Mucosa of stomach (tissue), 1 donor: ENCODE data around the gene NAA38.

Experiments used
- H3K27me3 ChIP-seq: one replicate; pipeline ENCODE4 v1.7.0; 2013; ENCODE audit warnings: mild to moderate bottlenecking, low read length; ENCODE audit not compliant: control insufficient read depth, insufficient read depth
- H3K36me3 ChIP-seq: one replicate; pipeline ENCODE4 v1.7.0; 2013; ENCODE audit warnings: low read length; ENCODE audit not compliant: control insufficient read depth, insufficient read depth
- H3K4me1 ChIP-seq: one replicate; pipeline ENCODE4 v1.7.0; 2013; ENCODE audit warnings: mild to moderate bottlenecking, low read length; ENCODE audit not compliant: control insufficient read depth, insufficient read depth
- H3K4me3 ChIP-seq: one replicate; pipeline ENCODE4 v1.7.0; 2013; ENCODE audit warnings: low read length
- H3K9ac ChIP-seq: one replicate; pipeline ENCODE4 v1.7.0; 2013; ENCODE audit warnings: mild to moderate bottlenecking, low read length, moderate library complexity
- H3K9me3 ChIP-seq: one replicate; pipeline ENCODE4 v1.7.0; 2013; ENCODE audit warnings: mild to moderate bottlenecking, low read length, moderate library complexity; ENCODE audit not compliant: control insufficient read depth
- donor health status: Pancreatic carcinoma.

NAA38 gene

GRCh38 chr17:7848131-7848579, 9.2 kb downstream of the NAA38 start:
- H3K4me1 ChIP-seq = peaks cover 24% of the 10 kb centered on the region
- H3K27me3 ChIP-seq = no peaks in the 10 kb centered on the region
- no peaks in the 10 kb centered on the region for H3K9me3 ChIP-seq
- H3K9ac ChIP-seq = no peak overlapping the region
- H3K4me3 ChIP-seq = no peak overlapping the region
- H3K36me3 ChIP-seq = peaks cover 24% of the 10 kb centered on the region

- Histone ChIP-seq H3K9me3 (no peaks in the 10 kb centered on the region), H3K36me3 (peaks cover 19% of the 10 kb centered on the region), H3K4me3 (no peak overlapping the region), H3K9ac (no peak overlapping the region), H3K27me3 (no peaks in the 10 kb centered on the region), H3K4me1 (peaks cover 21% of the 10 kb centered on the region)
Measured at GRCh38 chr17:7846765-7847661, 10.3 kb downstream of the NAA38 start.

- Histone ChIP-seq H3K36me3 (peaks cover 17% of the 10 kb centered on the region), H3K9ac (no peak overlapping the region), H3K4me3 (no peak overlapping the region), H3K9me3 (no peaks in the 10 kb centered on the region), H3K4me1 (peaks cover 17% of the 10 kb centered on the region), H3K27me3 (no peaks in the 10 kb centered on the region)
Measured at GRCh38 chr17:7846063-7846735, 11.2 kb downstream of the NAA38 start.

GRCh38 chr17:7845359-7846062, 11.8 kb downstream of the NAA38 start:
- Histone ChIP-seq H3K9me3 (no peaks in the 10 kb centered on the region), H3K4me3 (peak overlapping the region; percentile 48), H3K4me1 (peaks cover 17% of the 10 kb centered on the region), H3K27me3 (no peaks in the 10 kb centered on the region), H3K36me3 (peaks cover 11% of the 10 kb centered on the region), H3K9ac (peak overlapping the region; percentile 96)

GRCh38 chr17:7844292-7845154, 12.8 kb downstream of the NAA38 start:
- peak overlapping the region; percentile 48 for H3K4me3 ChIP-seq
- peaks cover 3% of the 10 kb centered on the region for H3K36me3 ChIP-seq
- H3K9me3 ChIP-seq = no peaks in the 10 kb centered on the region
- peak overlapping the region; percentile 96 for H3K9ac ChIP-seq
- H3K27me3 ChIP-seq = no peaks in the 10 kb centered on the region
- peaks cover 22% of the 10 kb centered on the region for H3K4me1 ChIP-seq

GRCh38 chr17:7843536-7844291, 13.6 kb downstream of the NAA38 start:
- no peaks in the 10 kb centered on the region for H3K27me3 ChIP-seq
- no peaks in the 10 kb centered on the region for H3K36me3 ChIP-seq
- peaks cover 30% of the 10 kb centered on the region for H3K4me1 ChIP-seq
- peak overlapping the region; percentile 96 for H3K9ac ChIP-seq
- peak overlapping the region; percentile 48 for H3K4me3 ChIP-seq
- no peaks in the 10 kb centered on the region for H3K9me3 ChIP-seq

GRCh38 chr17:7843257-7843535, 14.2 kb downstream of the NAA38 start:
- H3K27me3 ChIP-seq = no peaks in the 10 kb centered on the region
- H3K9ac ChIP-seq = peak overlapping the region; percentile 96
- peak overlapping the region; percentile 48 for H3K4me3 ChIP-seq
- H3K36me3 ChIP-seq = no peaks in the 10 kb centered on the region
- H3K9me3 ChIP-seq = no peaks in the 10 kb centered on the region
- peaks cover 34% of the 10 kb centered on the region for H3K4me1 ChIP-seq

GRCh38 chr17:7842380-7843256, 14.7 kb downstream of the NAA38 start:
- H3K4me1 ChIP-seq = peaks cover 34% of the 10 kb centered on the region
- H3K9me3 ChIP-seq = no peaks in the 10 kb centered on the region
- H3K36me3 ChIP-seq = no peaks in the 10 kb centered on the region
- peak overlapping the region; percentile 48 for H3K4me3 ChIP-seq
- H3K27me3 ChIP-seq = no peaks in the 10 kb centered on the region
- H3K9ac ChIP-seq = peak overlapping the region; percentile 96

- Histone ChIP-seq H3K4me3 (peak overlapping the region; percentile 48), H3K9ac (peak overlapping the region; percentile 96), H3K36me3 (no peaks in the 10 kb centered on the region), H3K27me3 (no peaks in the 10 kb centered on the region), H3K4me1 (peaks cover 40% of the 10 kb centered on the region), H3K9me3 (no peaks in the 10 kb centered on the region)
Measured at GRCh38 chr17:7841915-7842379, 15.4 kb downstream of the NAA38 start.

GRCh38 chr17:7841396-7841914, 15.9 kb downstream of the NAA38 start:
- Histone ChIP-seq H3K9ac (peak overlapping the region; percentile 96), H3K4me1 (peaks cover 43% of the 10 kb centered on the region), H3K36me3 (no peaks in the 10 kb centered on the region), H3K27me3 (no peaks in the 10 kb centered on the region), H3K4me3 (peak overlapping the region; percentile 48), H3K9me3 (no peaks in the 10 kb centered on the region)
